T-helper 2 cell treated with Interferon-gamma antibody and Interleukin-4, amounts not matched to agents 5 μg/mL and 100 μg/mL, for 36 hours (primary cell): ENCODE measurements around the gene SPDYE16.
A peak's percentile ranks its signal among the peaks of the same experiment; 100 is the strongest.
"Not testable (repeated sequence)": the region's sequence is repeated elsewhere in the genome, so short reads cannot be mapped to it uniquely, and the experiment has no call there.

ENCODE experiments used
- DNase-seq: peaks from one replicate; pipeline ENCODE4 v3.0.0; 2021; ENCODE audit warnings: low spot score
- H3K27ac Mint-ChIP-seq: one replicate; pipeline ENCODE4 v1.8.0; 2021; ENCODE audit warnings: mild to moderate bottlenecking, mixed read lengths
- H3K27me3 Mint-ChIP-seq: one replicate; pipeline ENCODE4 v1.8.0; 2021; ENCODE audit warnings: low read depth, mixed read lengths
- H3K36me3 Mint-ChIP-seq: one replicate; pipeline ENCODE4 v1.8.0; 2021; ENCODE audit warnings: low read depth, mixed read lengths
- H3K4me1 Mint-ChIP-seq: one replicate; pipeline ENCODE4 v1.8.0; 2021; ENCODE audit warnings: low read depth, mixed read lengths
- H3K4me3 Mint-ChIP-seq: one replicate; pipeline ENCODE4 v1.8.0; 2022; ENCODE audit warnings: mild to moderate bottlenecking, moderate library complexity, mixed read lengths
- H3K9me3 Mint-ChIP-seq: one replicate; pipeline ENCODE4 v1.8.0; 2021; ENCODE audit warnings: mixed read lengths

The SPDYE16 gene

GRCh38 chr7:76513817-76514799 is 29.0 kb downstream of the SPDYE16 start:
- H3K4me1 Mint-ChIP-seq: peaks cover 4% of the 10 kb centered on the region
- H3K36me3 Mint-ChIP-seq: no peaks in the 10 kb centered on the region
- H3K27ac Mint-ChIP-seq: no peak overlapping the region
- no peak overlapping the region for H3K4me3 Mint-ChIP-seq
- no peak for DNase-seq
- no peaks in the 10 kb centered on the region for H3K9me3 Mint-ChIP-seq
- H3K27me3 Mint-ChIP-seq: no peaks in the 10 kb centered on the region

DNA sequence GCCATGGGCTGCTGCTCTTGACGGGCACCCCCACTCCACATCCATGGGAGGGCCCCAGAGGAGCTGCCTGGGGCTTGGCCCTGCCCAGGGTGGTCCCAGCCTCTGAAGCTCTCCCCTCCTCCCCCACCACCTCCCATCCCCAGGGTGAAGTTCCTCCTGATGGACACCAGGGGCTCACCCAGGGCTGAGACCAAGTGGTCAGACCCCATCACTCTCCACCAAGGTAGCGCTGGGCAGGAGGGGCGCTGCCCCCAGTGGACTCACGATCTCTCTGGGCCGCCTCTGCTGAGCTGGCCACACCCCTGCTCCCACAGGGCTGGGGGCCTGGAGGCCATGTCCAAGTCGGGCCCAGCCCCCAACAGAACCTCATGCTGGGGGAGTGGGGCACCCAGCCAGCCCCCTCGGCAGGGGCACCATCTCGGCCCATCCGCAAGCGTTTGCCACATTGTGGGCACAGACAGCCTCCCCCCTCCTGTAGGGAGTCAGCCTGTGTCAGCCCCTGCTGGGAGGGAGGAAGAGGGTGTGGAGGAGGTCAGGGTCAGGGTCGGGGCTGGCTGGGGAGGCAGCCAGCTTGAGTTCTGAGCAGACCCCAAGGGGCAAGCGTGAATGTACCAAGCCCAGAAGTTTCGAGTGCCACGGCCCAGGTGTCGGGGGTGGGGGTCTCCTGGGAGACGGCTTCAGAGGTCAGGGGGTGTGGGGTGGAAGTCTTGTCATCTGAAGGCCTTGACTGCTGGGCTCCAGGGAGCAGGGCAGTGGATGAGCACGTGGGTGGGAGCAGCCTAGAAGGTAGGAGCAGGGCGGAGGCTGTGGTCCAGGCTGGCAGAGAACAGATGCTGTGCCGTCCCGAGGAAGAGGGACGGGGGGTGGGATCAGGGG is 29.9 kb downstream of the SPDYE16 start:
- no peaks in the 10 kb centered on the region for H3K36me3 Mint-ChIP-seq
- DNase-seq: no peak
- H3K27me3 Mint-ChIP-seq: no peaks in the 10 kb centered on the region
- H3K4me1 Mint-ChIP-seq: peaks cover 4% of the 10 kb centered on the region
- no peak overlapping the region for H3K27ac Mint-ChIP-seq
- H3K9me3 Mint-ChIP-seq: no peaks in the 10 kb centered on the region
- no peak overlapping the region for H3K4me3 Mint-ChIP-seq

DNA sequence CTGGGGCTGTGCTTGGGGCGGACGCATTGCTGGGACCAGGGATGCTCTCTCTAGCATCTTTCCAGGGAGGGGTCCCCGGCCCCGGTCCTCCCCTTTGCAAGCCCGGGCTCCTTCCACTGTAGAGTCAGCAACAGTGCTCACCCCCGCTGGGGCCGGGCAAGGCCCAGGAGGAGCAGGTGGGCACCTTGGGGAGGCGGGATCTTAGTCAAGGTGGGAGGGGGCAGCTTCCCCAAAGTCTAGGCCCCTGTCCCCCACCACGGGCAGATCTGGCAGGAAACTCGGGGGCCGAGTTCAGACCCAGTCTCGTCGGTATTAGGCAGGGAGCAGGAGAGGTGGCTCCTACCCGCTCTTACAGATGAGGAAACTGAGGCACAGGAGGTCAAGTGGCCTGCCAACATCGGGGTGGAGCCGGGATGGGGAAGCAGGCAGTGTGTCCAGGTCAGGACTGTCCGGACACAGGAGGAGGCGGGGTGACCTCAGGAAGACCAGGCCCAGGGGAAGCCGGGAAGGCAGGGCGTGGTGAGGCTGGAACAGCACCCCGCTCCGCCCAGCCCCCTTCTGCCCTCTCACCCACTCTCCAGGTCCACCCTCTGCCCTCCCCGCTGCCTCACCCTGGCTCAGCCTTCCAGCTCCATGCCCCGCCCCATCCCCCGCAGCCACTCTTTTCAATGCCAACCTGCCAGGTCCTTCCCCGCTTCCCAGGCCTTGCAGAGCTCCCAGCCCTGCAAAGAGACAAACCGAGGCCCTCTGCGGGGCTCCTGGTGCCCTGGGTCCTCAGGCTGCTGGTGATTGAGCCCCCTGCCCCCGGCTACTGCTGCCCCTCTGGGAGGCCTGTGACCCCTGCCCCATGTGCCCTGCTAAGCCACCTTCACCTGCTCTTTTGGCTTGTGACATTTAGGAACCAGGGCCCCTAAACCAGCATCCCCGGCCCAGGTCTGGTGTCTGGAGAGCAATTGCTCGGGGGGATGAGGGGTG is 30.9 kb downstream of the SPDYE16 start:
- H3K4me1 Mint-ChIP-seq, H3K36me3 Mint-ChIP-seq, H3K27me3 Mint-ChIP-seq, H3K27ac Mint-ChIP-seq, H3K4me3 Mint-ChIP-seq, H3K9me3 Mint-ChIP-seq, DNase-seq: not testable (repeated sequence)

- not testable (repeated sequence) for H3K9me3 Mint-ChIP-seq, H3K27ac Mint-ChIP-seq, H3K4me1 Mint-ChIP-seq, H3K36me3 Mint-ChIP-seq, H3K27me3 Mint-ChIP-seq, H3K4me3 Mint-ChIP-seq, DNase-seq
Observed at GRCh38 chr7:76511200-76511910, 31.7 kb downstream of the SPDYE16 start.

DNA sequence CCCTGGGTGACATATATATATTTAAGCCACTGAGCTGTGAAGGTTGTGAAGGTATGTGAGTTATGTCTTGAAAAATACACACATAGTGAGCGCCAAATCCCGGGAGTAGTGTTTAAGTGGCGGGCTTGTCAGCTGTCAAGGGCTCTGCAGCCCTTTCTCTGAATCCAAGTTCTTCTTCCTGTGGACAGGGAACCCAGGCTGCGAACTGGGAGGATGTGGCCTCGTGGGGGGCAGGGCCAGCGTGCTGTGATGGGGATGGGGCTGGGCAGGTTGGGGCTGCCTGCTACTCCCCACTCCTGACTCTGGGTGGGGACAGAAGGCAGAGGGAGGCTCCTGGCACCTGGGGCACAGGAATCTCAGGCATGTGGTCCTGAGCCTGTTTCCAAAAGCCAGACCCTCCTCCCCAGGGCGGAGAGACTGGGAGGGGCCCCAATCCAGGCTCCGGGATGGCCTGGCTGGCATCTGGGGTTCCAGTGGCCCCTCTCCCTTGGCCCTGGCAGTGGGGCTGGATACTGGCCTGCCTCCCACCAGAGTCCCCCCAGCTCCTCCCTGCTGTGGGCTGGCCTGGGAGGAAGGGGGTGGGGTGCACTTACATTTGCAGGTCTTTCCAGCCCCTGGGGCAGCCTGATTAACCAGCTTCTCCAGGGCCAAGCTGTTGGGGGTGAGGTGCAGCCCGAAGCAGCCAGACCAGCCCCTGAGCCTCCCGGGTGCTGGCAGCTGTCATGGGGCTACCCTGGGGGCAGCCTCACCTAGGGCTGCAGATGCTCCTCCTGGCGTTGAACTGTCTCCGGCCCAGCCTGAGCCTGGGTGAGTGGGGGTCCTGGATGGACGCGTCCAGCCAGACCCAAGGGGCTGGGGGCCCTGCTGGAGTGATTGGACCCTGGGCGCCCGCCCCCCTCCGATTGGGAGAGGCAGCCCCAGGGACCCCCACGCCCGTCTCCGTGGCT is 32.9 kb downstream of the SPDYE16 start, which contains the start of gene UPK3B:
Gene UPK3B (plus strand): TSS at position 622 of the 947 bp plus-strand sequence. CDS start 101 bp downstream, at position 723.
- H3K36me3 Mint-ChIP-seq: no peaks in the 10 kb centered on the region
- no peak within 1 kb of the TSS for H3K27ac Mint-ChIP-seq
- DNase-seq: peak; percentile 3
- peaks cover 4% of the 10 kb centered on the region for H3K4me1 Mint-ChIP-seq
- no peaks in the 10 kb centered on the region for H3K27me3 Mint-ChIP-seq
- no peaks in the 10 kb centered on the region for H3K9me3 Mint-ChIP-seq
- no peak within 1 kb of the TSS for H3K4me3 Mint-ChIP-seq

DNA sequence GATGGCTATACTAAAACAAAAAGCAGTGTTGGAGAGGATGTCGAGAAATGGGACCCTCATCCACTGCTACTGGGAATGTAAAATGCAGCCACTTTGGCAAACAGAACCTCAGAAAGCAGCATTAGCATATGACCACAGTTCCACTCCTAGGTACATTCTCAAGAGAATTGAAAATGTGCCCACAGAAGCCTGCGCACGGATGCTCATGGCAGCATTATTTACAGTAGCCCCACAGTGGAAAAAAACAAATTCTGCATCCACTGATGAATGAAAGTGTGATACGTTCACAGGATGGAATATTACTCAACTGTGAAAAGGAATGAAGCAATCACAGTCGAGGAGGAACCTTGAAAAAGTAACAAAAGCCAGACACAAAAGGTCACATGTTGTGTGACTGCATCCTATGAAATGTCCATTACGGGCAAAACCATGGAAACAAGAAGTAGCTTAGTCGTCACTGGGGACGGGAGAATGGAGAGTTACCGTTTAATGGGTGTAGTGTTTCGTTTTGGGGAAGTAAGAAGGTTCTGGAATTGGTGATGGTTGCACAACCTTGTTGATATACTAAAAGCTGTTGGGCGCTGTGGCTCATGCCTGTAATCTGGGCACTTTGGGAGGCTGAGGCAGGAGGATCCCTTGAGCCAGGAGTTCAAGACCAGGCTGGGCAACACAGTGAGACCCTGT is 35.2 kb downstream of the SPDYE16 start:
- Mint-ChIP-seq H3K27ac (no peak overlapping the region), H3K27me3 (no peaks in the 10 kb centered on the region), H3K4me3 (no peak overlapping the region), H3K4me1 (peaks cover 4% of the 10 kb centered on the region), H3K36me3 (no peaks in the 10 kb centered on the region), H3K9me3 (no peaks in the 10 kb centered on the region)
- DNase-seq: no peak

DNA sequence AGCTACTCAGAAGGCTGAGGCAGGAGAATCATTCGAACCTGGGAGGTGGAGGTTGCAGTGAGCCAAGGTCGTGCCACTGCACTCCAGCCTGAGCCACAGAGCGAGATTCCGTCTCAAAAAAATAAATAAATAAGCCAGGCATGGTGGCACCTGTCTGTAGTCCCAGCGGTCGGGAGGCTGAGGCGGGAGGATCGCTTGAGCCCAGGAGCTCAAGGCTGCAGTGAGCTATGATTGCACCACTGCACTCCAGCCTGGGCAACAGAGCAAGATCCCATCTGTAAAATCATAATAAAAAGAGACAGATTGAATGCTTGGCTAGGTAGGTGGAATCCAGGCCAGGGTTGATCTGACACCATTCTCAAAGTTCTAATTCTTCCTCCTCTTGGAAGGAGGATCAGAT is 36.5 kb downstream of the SPDYE16 start:
- not testable (repeated sequence) for H3K27ac Mint-ChIP-seq, H3K4me3 Mint-ChIP-seq, DNase-seq, H3K27me3 Mint-ChIP-seq, H3K4me1 Mint-ChIP-seq, H3K36me3 Mint-ChIP-seq, H3K9me3 Mint-ChIP-seq

- Mint-ChIP-seq H3K4me1 (peaks cover 4% of the 10 kb centered on the region), H3K27ac (no peak overlapping the region), H3K9me3 (no peaks in the 10 kb centered on the region), H3K27me3 (no peaks in the 10 kb centered on the region), H3K36me3 (no peaks in the 10 kb centered on the region), H3K4me3 (no peak overlapping the region)
- no peak for DNase-seq
Observed at GRCh38 chr7:76506081-76506440, 37.0 kb downstream of the SPDYE16 start.

DNA sequence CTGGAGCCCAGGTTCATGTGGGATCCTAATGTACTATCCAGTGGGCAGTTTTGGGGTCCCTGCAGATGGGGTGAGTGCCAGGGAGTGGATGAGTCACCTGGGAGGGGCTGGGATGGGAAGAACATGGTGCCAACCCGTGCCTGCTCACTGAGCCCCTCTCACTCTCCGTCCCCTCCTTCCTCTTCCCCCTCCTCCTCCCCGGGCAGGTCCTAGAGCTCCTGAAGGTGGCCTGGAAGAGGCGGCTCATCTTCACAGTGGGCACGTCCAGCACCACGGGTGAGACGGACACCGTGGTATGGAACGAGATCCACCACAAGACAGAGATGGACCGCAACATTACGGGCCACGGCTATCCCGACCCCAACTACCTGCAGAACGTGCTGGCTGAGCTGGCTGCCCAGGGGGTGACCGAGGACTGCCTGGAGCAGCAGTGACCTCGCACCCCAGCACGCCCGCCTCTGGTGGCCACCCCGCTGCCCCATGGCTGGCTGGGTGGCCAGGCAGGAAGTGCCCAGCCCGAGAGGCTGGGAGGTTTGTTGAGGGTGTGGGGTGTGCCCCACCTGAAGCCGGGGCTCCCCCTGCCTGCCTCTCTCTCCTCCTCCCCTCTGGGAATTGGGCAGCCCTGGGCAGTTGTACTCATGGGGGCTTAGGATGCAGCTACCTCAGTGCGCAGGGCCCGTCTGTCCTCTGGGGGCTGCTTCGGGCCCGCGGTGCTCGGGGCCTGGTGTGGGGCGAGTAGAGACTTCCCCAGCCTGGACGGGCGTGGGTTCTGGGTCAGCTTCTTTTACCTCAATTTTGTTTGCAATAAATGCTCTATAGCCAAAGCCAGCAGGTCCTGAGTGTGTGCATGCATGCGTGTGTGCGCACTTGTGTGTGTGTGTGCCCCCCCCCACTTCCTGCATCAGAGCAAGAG is 37.7 kb downstream of the SPDYE16 start:
- peaks cover 4% of the 10 kb centered on the region for H3K4me1 Mint-ChIP-seq
- H3K27me3 Mint-ChIP-seq: no peaks in the 10 kb centered on the region
- H3K9me3 Mint-ChIP-seq: no peaks in the 10 kb centered on the region
- DNase-seq: no peak
- H3K36me3 Mint-ChIP-seq: no peaks in the 10 kb centered on the region
- no peak overlapping the region for H3K4me3 Mint-ChIP-seq
- no peak overlapping the region for H3K27ac Mint-ChIP-seq

- DNase-seq, H3K27ac Mint-ChIP-seq, H3K27me3 Mint-ChIP-seq, H3K9me3 Mint-ChIP-seq, H3K4me3 Mint-ChIP-seq, H3K4me1 Mint-ChIP-seq, H3K36me3 Mint-ChIP-seq: not testable (repeated sequence)
Observed at GRCh38 chr7:76504351-76505167, 38.5 kb downstream of the SPDYE16 start.
